ENCODE data around the gene COPA.

The COPA gene

DNA sequence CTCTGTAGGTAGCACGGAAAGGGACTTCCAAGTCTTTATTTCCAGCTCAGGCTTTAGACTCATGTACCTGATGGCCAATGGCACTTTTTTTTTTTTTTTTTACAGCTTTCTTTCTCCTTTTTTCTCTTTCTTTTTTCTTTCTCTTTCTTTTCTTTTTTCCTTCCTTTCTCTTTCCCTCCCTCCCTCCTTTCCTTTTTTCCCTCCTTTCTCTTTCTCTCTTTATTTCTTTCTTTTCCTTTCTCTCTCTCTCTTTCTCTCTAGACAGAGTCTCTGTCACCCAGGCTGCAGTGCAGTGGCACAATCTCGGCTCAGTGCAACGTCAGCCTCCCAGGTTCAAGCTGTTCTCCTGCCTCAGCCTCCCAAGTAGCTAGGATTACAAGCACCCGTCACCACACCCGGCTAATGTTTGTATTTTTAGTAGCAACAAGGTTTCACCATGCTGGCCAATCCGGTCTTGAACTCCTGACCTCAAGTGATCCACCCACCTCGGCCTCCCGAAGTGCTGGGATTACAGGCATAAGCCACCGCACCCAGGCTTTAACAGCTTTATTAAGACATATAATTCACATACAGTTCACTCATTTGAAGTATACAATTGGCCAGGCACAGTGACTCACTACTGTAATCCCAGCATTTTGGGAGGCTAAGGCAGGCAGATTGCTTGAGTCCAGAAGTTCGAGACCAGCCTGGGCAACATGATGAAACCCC lies 75.6 kb downstream of the COPA start:
- no peak for DNase-seq (ENCODE audit: low read depth, low spot score)

GRCh38 chr1:160264795-160265307 lies 78.2 kb downstream of the COPA start:
- DNase-seq (ENCODE audit: low read depth, low spot score): no peak

GRCh38 chr1:160261893-160262794 lies 80.9 kb downstream of the COPA start, which contains the start of gene DCAF8:
TSS of gene DCAF8 (minus strand) at chr1:160262549. CDS start at chr1:160244008, 18,541 bp downstream.
- peak; percentile 99 for DNase-seq (ENCODE audit: low read depth, low spot score)

DNA sequence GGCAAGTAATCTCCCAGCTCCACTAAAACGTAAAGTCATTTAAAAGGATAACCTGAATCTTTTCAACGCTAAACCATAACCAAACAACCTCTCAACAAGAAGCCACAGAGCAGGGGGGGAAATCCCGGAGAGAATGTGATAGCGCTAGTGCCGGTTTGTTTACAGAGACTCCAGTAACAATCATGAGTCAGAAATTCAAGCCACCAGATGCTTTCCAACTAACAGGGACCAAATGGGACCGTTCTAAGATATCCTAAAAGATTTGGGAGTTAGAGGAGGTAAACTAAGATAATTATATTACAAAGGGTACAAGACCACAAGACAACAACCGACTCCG lies 81.5 kb downstream of the COPA start:
- DNase-seq (ENCODE audit: low read depth, low spot score): peak; percentile 85

DNA sequence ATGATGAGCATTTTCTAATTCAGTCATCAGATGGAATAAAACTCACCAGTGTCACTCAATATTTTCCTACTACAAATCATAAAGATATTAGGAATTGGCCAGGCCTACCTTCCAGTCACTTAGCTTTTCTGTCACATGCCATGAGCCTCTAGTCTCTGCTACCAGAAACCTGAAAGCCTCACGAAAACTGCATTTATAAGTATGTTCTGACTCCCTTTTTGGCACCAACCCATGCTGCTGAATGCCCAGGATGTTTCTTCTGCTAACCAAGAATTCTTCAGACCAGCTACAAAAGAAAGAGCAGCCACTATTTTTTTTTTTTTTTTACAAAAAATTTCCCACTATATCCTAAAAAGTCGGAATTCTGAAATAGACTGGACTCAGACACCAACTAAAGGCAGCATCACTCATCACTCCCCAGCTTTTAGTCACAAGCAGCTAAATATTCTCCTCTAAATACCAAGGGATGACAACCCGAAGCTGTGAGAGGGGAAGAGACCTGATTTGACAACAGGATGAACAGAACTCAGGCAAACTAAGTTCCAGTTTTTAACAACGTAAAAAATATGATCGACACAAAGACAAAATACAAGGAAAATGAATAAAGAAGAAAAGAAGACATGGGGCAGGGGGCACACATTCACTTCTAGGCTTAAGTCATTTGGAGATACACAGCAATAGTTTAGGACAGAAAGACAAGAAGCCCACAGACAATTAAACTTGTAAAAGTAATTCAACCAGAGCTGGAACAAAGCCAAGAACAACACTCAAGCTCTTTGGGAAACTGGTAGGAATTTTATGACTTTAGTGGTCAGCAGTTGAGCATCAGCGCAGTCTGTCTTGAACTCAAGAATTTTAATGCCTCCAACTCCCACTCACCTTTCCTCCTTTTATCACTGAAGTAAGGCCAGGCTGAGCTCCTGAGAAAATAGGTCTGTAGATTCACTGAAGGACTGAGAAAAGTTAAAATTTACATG lies 82.4 kb downstream of the COPA start:
- peak; percentile 93 for DNase-seq (ENCODE audit: low read depth, low spot score)

GRCh38 chr1:160258177-160258798 lies 84.8 kb downstream of the COPA start:
- no peak for DNase-seq (ENCODE audit: low read depth, low spot score)

DNA sequence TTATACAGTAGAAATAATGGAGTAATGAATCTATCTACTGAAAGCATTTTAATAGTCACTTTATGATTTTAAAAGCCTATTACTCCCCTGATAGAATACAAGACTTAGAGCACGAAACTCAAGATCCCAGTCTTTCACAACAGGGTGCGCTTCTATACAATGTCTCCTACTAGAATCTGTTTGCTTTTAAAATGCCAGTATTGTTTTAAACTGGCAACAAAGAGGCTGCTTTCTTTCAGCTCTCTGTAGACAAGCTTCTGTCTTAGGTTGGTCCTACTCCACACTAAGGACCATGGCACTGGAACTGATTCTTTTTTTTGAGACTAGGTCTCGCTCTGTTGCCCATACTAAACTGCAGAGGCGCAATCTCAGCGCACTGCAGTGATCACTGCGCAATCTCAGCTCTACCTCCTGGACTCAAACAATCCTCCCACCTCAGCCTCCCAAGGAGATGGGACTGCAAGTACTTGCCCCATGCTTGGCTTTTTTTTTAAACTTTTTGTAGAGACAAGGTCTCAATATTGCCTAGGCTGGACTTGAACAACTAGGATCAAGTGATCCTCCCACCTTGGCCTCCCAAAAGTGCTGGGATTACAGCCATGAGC lies 85.5 kb downstream of the COPA start:
- no peak for DNase-seq (ENCODE audit: low read depth, low spot score)

DNA sequence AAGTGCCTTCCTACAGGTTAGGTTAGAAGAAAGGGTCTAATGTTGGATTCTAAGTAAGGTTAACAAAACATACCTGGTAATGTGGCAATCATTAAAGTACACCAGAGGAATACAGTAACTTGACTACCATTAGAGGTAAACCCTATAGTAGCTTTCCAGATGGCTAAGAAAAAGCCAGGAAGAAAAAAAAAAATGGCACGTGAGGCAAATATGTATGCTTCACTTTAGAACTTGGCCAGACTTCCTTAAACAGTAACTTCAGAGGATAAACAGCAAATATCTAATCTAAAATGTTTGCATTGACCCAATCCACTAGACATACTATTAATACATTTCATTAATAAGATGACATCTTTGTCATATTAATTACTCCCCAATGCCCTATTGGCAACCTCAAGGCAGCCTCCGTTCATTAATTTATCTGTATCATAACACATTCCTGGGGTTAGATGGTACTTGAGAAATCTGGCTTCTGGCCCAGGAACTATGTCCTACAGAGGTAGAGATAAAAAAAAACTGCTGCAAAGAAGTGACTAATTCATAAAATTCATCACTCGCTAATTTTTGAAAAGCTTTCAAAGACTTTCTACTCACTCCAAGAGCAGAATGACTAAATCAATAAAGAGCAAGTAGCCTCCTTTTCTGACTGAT lies 86.5 kb downstream of the COPA start:
- peak; percentile 69 for DNase-seq (ENCODE audit: low read depth, low spot score)

GRCh38 chr1:160255781-160256300 lies 87.2 kb downstream of the COPA start:
- no peak for DNase-seq (ENCODE audit: low read depth, low spot score)

GRCh38 chr1:160251687-160252526 lies 91.1 kb downstream of the COPA start:
- DNase-seq (ENCODE audit: low read depth, low spot score): peak; percentile 84

- no peak for DNase-seq (ENCODE audit: low read depth, low spot score)
Observed at GRCh38 chr1:160251011-160251410, 92.0 kb downstream of the COPA start.

DNA sequence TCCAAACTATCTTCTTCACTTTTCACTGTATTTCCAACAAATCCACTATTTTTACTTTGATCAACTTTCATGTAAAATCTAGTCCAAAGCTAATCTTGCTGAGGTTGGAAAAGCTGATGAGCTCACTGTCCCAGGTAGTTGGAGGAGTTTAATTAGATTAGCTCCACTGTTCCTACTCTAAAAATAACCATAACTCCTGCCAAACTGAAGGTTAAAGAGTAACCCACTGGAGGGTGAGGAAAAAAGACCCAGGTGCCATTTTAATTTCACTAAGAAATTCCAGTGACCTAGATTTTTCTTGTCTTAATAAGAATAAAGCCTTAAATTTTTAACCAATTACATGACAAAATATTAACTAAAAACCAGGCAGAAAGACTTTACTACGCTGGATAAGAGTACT lies 96.0 kb downstream of the COPA start:
- no peak for DNase-seq (ENCODE audit: low read depth, low spot score)

- no peak for DNase-seq (ENCODE audit: low read depth, low spot score)
Observed at GRCh38 chr1:160245434-160245833, 97.6 kb downstream of the COPA start.

GRCh38 chr1:160244209-160244608 lies 98.8 kb downstream of the COPA start:
- no peak for DNase-seq (ENCODE audit: low read depth, low spot score)

DNA sequence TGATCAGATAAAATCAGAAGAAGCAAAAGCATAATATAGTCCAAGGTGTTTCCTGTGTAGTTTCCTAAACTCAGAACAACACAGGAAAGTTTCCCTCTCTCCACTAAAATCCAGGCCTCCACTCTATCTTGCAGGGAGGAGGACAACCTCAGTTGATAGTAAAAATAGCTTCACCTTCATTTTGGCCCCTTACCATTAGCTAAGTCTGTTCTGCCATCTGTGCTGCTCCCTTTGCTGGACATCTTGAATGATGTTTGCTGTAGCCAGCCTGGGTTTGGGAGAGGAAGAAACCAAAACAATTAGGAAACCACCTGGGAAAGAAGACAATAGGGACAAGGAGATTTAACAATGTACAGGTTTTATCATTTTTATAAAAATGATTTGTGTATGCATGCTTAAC lies 99.3 kb downstream of the COPA start:
- no peak for DNase-seq (ENCODE audit: low read depth, low spot score)

GRCh38 chr1:160239582-160240299 lies 103.3 kb downstream of the COPA start:
- DNase-seq (ENCODE audit: low read depth, low spot score): no peak

Data from astrocyte of the hippocampus (primary cell).